ENCODE data around the gene PTPMT1.
A peak's percentile ranks its signal among the peaks of the same experiment; 100 is the strongest.
"Not testable (repeated sequence)": the region's sequence is repeated elsewhere in the genome, so short reads cannot be mapped to it uniquely, and the experiment has no call there.

Gene PTPMT1

GRCh38 chr11:47565340-47566148 lies at the start of gene PTPMT1:
Gene PTPMT1 (plus strand): TSS chr11:47565599. CDS start chr11:47565623, 24 bp downstream.
- no peak for DNase-seq

DNA sequence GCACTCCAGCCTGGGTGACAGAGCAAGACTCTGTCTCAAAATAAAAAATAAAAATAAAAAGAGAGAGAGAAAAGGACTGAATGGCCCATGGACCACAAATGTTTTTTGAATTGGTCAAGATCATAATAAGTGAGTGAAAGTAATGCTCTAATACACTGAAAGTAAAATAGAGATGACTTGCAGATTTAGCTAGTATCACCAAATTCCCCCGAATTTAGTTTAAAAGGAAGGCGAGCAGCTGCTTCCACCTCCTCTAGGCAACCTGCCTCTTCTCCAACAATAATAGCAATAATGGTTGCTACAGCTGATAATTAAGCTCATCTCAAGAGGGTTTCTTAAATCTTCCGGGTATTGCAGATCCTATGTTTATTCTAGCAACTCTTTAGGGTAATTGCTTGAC lies 49.2 kb upstream of the PTPMT1 start:
- DNase-seq = no peak

DNA sequence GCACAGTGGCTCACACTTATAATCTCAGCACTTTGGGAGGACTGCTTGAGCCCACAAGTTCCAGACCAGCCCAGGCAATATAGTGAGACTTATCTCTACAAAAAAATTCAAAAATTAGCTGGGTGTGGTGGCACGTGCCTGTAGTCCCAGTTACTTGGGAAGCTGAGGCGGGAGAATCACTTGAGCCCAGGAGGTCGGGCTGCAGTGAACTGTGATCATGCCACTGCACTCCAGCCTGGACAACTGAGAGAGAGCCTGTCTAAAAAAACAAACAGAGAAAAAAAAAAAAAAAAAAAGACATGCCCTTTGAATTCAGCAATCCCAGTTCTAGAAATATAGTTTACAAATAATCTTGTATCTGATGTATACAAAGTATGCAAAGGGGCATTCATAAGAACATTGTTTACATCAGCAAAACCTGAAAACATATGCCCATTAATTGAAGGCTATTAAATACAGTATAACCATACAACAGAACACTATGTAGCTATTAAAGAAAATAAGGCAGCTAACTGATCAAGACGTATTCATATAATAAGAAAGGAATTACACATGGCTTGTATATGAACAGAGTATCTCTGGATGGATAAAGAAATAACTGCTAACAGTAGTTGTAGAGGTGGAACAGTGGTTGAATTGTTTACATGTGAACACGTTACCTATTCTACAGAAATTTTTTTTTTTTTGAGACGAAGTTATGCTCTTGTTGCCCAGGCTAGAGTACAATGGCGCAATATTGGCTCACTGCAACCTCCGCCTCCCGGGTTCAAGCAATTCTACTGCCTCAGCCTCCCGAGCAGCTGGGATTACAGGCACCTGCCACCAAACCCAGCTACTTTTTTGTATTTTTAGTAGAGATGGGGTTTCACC lies 48.2 kb upstream of the PTPMT1 start:
- DNase-seq = no peak

DNA sequence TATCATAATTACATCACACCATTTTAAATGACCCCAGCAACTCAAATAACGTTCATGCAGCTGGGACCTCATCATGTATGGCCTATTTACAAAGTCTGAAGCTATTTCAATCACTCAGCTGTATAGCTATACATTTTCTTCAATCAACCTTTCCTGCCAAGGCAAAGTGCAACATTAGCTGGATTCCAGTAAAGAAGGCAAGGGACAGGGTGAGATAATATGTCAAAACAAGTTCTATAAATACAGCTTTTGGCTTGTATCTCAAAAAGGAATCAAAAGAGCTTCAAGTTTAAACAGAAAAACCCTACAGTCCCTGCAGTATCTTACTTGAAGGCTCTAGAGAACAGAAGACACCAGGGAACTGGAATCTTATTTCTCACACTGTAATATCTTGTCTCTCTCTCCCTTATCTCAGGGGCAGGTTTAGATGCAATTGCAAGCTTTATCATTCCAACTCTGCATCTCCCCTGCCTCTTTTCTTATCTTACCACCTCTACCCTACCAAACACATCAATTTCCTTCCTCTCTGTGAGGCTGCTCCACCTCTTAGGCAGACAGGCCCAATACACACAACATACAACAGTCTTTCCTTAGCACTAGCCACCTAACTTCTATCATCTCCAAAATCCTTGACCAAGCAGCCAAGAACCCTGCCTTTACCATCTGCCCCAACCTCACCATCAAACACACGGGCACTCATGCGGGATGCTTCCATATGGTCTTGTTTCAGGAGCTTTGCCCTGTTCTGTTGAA lies 47.0 kb upstream of the PTPMT1 start:
- peak; percentile 57 to 90 for DNase-seq

DNA sequence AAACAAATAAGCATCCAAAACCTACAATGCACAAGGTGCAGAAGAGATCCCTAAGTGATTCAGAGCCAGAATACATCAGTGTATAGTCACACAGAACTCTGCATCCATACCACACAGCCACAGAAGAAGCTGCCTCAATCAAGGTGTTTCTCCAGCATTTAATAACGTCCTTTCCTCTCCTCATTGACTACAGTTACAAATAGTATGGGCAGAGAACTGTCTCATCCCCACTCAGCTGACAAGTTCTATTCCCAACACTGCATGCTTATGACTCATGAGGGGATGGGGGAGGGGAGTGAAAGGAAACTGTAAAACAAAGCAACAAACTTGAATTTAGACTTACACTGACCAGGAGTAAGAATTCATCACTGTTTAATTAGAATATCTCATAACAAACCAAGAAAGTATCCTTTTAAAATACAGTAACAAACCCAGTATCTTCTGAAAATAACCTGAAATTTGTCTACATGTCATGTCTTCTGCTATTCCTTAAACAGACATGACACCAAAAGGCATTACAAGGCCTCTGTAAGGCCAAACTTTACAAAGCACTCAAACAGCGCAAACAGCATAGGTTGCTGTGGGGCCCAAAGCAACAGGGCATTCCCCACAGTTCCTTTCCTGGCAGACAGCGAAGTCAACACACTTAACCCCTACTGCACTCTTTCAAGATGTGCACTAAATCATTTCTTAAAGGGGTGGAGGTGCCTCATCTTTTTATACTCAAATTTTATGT lies 41.7 kb upstream of the PTPMT1 start:
- DNase-seq = no peak

GRCh38 chr11:47524291-47524874 lies 41.0 kb upstream of the PTPMT1 start:
- peak; percentile 75 to 84 for DNase-seq

- not testable (repeated sequence) for DNase-seq
Measured at GRCh38 chr11:47526032-47526431, 39.4 kb upstream of the PTPMT1 start.

GRCh38 chr11:47527186-47527585 lies 38.2 kb upstream of the PTPMT1 start:
- no peak for DNase-seq

GRCh38 chr11:47529951-47530350 lies 35.4 kb upstream of the PTPMT1 start:
- no peak for DNase-seq

GRCh38 chr11:47530721-47531120 lies 34.7 kb upstream of the PTPMT1 start:
- DNase-seq = not testable (repeated sequence)

DNA sequence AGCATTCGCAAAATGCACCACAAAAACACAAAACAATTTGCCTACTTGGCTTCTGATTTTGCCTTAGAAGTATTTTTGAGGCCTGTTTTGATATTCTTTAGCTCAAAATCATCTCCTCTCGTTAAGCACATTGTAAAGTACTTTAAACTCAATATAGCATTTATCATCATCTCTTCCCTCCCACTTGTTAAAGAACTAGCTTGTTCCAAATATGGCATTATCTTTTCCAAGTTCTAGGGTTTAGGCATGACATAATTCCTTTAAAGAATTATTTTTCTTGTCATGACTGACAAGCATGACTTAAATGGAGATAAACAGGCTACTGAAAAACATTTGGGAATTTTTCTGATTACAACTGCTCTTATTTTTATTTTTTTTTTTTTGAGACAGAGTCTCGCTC lies 33.7 kb upstream of the PTPMT1 start:
- DNase-seq = no peak

GRCh38 chr11:47532597-47533213 lies 32.7 kb upstream of the PTPMT1 start:
- DNase-seq = no peak

DNA sequence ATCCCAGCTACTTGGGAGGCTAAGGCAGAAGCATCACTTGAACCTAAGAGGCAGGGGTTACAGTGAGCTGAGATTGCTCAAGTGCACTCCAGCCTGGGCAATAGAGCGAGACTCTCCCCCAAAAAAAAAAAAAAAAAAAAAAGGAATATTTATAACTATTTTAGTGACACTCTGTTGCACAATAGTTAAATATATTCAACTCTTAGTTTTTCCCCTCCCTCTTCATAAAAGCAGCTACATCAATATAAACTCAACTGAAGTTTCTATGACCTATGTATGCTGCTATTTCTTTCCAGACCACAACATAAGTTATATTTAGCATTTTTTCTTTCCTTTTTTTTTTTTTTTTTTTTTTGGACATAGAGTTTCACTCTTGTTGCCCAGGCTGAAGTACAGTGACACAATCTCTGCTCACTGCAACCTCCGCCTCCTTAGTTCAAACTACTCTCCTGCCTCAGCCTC lies 31.7 kb upstream of the PTPMT1 start:
- DNase-seq = no peak

DNA sequence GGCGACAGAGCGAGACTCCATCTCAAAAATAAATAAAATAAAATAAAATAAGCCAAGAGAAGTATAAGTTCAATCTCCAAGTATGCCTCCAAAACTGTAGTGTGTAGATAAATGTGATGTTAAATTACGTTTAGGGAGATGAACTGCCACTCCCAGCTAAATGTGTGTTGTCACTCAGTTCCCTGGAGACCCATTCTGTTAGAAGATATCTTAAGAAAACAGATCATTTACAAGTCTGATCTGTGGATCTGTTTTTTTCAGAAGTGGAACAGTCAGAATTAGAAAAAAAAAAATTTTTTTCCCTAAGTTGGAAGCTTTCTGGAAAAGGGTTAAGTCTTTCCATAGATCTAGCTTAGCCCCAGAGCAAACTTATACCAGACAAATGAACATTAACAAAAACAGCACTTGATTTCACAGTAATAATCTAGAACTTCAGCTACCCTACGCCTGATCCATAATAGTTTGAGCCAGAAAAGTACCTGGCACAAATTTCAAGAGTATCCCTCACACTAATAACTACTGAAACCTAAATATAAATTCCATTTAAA lies 30.6 kb upstream of the PTPMT1 start:
- DNase-seq = no peak

DNA sequence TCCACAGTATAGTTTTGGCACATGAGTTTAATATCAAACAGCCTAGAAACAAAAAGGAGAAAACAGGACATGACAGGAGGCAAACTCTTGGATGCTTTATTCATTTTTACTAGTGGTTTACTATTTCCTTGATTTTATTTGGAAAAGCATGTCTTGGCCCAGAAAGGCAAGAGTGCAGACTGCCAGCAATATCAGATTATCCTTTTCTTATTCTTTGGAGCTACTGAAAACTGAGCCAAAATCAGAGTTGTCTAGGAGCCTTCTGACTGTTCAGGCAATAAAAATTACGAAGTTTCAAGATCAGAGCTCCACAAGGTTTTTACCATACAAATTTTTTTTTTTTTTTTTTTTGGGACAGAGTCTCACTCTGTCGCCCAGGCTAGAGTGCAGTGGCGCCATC lies 28.5 kb upstream of the PTPMT1 start:
- no peak for DNase-seq

DNA sequence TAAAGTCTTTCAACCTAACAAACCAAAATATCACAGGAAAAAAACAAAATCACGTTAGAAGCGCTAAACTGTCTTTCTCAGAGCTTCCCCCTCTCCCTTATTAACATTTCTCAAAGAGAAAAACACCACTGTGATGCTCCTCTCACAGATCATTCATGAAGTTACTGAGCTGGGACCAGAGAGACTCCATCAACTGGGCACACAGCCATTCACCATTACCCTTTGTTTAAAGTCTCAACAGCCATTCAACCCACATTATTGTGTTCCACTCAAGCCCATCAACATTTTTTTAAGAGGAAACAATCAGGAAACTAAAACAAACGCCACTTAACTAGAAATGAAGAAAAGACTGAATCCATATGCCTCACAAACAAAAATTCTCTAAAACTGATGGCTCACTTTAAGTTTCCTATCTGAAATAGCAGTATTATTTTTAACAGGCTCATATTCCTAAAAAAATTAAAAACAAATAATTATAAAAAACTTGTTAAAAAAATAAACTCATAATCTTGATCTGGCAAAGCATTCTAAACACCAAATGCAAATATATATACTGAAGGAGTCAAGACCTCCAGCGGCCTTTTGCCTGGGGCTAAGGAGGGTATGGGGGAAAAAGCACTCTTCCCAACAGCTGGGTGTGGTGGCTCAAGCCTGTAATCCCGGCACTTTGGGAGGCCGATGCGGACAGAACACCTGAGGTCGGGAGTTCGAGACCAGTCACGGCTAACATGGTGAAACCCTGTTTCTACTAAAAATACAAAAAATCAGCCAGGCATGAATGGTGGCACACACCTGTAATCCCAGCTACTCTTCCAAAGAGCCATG lies 26.4 kb upstream of the PTPMT1 start:
- no peak for DNase-seq

GRCh38 chr11:47539681-47540039 lies 25.7 kb upstream of the PTPMT1 start:
- DNase-seq = no peak

GRCh38 chr11:47541070-47541469 lies 24.3 kb upstream of the PTPMT1 start:
- no peak for DNase-seq

- DNase-seq = no peak
Measured at GRCh38 chr11:47545298-47545697, 20.1 kb upstream of the PTPMT1 start.

- not testable (repeated sequence) for DNase-seq
Measured at GRCh38 chr11:47546274-47546673, 19.1 kb upstream of the PTPMT1 start.

All from cerebellar nuclear complex (tissue), 1 donor.